ENCODE results near the gene CD59.
"Not testable (repeated sequence)": the region's sequence is repeated elsewhere in the genome, so short reads cannot be mapped to it uniquely, and the experiment has no call there.

The CD59 gene

DNA sequence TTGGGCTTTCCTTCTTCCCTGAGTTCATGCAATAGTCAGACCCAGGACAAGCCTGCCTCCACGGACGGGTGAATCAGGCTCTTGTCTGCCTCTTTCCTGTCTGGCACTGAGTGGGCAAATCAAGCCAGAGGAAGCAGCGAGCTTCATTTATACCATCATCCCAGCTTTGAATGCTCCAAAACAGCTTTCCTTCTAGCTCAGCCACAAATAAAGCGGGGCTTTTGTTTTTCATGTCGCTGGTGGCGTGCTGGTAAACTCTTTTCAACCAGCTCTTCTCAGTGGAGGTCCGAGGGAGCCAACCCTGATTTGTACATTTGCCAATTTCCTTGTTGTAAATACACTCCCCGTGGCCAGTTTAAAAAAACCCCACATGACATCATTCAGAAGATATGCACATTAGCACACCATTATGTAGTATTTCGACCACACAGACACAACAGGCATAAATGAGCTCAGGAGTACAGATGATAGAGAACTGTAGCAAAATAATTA lies 44.2 kb downstream of the CD59 start:
- no peak for DNase-seq

DNA sequence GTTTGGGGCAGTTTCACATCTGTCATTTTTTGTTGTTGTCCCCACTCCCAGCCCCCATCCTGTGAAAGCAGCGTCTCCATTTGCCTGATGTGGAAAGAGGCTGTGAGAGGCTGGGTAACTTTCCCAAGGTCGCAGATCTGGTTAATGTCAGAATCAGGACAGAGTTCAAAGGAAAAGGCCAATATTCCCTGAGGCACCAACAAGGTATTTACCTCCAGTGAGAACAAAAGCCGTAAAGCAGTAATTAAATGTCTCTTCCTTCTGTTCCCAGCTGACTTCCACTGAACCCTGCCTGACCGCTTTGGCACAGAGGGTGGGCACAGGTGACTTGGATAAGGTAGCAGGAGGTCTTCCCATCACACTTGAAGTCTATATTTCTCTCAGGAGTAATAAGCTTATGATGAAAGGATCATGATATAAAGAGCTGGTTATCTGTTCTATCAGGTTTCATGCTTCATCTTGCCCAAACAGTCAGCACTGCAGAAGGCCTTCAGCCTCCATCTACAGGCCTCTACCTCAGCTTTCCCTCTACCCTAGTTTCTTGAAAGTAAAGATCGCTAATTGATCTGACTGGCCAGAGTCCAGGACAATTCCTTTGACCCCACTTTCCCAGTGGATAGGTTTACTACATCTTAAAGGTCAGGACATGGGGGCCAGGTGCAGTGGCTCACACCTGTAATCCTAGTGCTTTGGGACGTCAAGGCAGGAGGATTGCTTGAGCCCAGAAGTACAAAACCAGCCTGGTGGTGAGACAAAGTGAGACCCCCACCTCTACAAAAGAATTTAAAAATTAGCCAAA lies 45.0 kb downstream of the CD59 start:
- DNase-seq = no peak

DNA sequence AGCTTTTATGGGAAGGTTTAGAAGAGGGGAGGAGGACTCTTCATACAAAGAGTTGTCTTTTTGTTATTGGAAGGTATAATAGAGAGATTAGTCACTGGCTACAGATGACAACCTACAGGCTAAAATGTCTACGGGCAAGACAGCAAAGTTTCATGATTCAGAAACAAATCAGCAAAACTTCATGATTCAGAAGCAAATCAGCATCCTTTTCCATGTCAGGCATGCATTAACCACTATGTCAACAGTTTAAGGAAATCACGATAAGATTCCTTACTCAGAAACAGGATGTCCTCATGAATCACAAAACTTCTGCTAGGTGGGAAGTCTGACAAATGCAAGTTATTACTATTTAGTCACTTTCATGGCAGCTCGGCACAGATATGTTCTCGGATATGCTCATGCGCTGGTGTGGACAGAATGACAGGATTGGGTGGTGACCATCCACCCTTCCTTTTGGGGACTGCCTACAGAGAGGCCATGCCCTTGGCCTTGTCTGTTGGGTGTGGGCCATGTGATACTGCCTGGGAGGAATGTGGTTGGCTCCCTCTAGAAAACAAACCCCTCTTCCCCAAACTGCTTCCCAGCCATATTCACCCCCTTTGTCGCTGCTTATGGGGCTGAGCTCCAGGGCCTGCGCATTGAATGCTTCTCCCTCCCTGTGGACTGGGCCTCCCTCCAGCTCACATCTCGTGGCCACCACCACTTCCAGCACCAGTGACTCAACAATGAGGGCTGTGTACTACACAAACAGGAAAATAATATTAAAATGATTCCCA lies 45.7 kb downstream of the CD59 start:
- no peak for DNase-seq

DNA sequence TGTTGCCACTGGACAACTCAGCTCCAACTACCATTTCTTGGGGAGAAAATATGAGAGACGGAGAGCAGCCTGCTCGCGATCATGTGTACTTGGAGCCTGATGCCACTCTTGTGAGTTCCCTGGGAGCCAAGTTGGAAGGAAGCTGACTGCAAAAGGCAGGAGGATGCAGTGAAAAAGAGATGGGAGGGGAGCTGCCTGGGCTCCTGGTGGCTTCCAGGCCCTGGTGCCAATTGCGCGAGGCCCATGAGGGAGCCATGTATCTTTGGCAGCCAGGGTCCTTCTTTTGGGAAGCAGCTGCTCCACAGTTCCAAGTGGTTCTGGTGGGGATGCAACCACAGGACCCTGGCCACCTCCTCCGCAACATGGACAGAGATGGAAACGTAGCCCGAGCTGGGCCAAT lies 46.7 kb downstream of the CD59 start:
- no peak for DNase-seq

DNA sequence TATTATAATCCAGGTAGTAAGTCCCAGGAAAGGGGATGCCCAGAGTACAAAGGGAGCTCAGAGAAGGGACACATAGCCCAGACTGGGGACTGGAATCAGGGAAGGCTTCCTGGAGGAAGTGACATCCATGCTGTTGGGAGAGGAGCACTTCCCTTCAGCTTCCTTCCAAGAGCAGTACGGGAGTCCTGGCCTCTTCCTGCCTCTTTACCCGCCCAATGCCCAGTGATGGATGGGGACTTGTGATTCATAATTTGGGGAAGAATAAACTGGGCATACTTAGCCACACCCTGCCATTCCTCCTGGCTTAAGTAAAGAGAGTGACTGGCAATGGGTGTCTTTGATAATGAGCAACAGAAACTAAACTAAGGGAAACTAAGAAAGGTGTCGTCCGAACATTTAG lies 47.1 kb downstream of the CD59 start:
- DNase-seq = no peak

DNA sequence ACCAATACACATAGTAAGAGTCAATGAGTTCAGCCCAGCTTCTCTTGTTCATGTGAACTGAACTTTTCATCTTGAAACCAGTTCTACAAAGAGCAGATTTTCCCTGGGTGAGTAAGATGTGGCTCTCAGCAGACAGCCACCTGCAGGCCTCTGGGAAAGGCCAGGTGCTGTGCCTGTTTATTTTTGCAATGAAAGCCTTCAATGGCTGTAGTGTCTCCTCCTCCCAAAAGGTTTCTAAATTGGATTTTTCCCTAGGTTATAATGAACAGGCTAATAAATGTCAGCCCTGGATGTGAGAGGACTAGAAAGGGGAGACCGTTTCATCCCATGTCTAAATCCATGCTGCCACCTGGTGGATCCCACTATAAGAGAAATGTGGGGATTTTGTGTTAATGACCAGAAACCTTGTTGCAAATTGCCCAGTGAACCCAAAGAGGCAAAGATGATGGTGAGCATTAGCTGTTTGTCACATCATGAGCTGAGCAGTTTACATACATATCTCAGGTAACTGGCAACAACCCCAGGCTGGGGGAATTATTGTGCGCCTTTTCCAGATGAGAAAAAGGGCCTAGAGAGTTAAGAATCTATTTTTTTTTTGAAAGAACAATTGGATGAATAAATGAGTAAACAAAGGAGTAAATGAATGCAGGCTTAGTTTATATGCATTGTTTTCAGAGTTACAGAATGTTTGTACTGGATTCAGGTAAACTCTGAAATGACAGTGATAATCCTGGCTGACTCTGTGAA lies 48.3 kb downstream of the CD59 start:
- no peak for DNase-seq

DNA sequence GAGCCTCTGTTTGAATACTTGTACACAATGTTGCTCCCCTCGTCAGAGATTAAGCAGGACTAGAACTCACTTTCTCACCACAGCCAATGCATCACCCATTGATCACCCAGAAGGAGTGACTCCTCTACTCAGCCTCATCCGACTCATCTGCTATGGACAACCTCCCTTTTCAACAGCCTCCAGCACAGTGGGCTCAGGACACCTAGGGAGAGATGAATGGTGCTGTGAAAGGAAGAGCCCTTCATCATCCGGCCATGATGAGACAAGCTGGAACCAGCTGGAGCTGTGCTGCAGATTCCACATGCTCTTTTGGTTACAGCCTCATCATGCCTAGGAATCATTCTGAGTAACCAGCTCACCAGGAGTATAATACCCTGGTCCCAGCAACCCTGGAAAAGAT lies 51.1 kb downstream of the CD59 start:
- DNase-seq = no peak

DNA sequence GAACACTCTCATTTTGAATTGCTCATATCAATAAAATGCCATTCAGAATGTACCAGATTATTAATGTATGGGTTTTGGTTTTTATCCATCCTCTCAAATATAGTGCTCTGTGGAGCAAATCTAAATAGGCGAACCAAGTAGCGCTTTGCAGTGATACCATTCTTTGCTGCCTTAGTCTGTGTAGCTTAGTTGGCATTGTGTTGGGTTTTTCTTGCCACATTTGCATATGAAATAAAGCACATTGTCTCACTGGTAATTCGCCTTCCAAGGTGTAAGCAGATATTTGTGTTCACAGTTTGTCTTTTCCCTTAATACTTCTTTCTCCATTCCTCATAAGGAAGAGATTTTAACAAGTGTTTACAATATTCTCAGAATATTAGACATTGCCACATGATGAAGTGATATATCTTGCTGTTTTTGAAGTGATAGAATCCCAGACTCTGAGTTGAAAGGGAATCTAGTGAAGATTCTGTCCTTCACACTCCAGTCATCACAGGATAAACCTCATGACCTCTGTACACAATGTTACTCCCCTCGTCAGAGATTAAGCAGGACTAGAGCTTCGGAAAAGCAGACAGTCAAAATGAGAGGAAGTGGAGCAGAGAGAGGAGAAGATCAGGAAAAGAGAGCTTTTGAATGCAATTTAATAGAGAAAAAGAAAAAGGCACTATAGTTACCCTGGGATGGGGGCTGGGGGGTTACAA lies 52.1 kb downstream of the CD59 start:
- no peak for DNase-seq

DNA sequence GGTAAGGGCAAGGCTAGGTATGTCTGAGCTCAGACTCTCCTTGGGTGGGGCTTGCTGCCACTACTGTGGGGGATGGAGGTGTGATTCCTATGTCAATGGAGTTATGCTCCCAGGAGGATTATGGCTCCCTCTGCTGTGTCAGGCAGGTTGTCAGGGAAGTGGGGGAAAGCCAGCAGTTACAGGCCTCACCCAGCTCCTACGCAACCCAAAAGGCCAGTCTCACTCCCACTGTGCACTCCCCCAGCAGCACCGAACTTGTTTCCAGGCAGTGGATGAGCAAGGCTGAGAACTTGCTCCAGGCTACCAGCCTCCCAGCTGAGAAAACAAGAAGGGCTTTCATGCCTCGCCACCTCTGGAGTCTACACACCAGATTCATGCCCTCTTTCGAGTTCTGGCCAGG lies 53.8 kb downstream of the CD59 start:
- DNase-seq = no peak

DNA sequence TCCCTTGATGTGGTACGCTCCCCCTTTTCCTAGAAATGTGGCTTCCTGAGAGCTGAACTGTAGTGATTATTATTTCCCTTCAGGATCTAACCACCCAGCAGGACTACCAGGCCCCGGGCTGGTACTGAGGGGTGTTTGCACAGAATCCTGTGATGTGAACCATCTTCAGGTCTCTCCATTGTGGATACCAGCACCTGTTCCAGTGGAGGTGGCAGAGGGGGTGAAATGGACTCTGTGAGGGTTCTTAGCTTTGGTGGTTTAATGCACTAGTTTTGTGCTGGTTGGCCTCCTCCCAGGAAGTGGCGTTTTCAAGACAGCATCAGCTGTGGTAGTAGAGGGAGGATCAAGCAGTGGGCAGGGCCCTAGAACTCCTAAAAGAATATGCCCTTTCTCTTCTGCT lies 54.2 kb downstream of the CD59 start:
- no peak for DNase-seq

DNA sequence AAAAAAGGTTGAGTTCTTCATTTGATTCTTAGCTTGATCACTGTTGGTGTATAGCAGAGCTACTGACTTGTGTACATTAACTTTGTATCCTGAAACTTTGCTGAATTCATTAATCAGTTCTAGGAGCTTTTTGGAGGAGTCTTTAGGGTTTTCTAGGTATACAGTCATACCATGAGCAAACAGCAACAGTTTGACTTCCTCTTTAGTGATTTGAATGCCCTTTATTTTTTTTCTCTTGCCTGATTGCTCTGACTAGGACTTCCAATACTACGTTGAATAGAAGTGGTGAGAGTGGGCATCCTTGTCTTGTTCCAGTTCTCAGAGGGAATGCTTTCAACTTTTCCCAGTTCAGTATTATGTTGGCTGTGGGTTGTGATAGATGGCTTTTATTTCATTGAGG lies 57.6 kb downstream of the CD59 start:
- not testable (repeated sequence) for DNase-seq

DNA sequence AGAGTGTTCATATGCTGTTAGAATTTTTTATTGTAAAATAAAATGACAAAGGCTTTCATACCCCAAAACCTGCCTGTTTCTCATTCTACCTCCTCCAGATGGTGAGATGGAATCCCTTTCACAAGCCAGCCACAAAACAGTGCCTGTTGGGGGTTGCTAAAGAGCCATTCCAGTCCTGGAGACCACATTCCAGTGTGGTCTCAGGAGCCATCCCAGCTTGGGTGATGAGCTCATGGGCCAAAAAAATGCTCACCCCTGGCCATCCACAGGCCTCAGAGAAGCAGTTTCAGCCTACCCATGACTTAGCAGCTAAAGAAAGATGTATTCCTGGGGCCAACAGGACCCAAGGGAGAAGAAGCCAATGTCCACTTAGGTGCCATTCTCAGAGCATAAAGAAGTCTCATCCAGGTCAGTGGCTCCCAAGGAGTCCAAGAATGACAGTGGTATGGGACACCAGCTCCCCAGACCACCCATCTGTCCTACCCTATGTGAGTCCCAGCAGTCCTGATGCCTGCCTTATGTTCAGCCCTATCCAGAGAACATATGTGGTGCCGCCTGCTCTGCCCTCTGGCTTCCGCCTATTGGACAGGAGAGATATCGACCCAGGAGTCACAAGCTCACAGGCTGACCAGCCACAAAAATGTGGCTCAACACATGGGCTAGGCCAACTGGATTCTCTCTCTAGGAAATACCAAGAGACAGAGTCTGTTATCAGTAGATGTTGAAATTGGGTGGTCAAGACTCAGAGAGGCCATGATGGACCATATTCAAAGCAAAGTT lies 62.0 kb downstream of the CD59 start:
- no peak for DNase-seq

DNA sequence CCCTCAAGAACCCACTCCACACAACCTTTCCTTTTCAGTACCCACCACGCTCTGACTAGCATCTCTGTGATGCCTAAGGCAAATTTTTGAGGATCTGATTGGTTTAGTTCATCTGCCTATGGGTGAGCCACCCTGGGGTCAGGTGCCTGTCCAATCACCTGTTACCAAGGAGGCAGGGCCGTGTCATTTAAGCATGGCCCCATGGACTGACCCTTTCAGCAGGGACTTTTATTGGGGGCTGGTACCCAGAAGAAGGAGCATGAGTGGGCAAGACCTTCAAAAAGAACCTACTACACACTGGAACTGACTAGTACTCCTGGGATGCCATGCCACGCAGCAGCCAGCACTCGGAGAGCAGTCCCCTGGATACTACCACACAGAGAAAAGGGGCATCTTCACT lies 64.0 kb downstream of the CD59 start:
- DNase-seq = no peak

DNA sequence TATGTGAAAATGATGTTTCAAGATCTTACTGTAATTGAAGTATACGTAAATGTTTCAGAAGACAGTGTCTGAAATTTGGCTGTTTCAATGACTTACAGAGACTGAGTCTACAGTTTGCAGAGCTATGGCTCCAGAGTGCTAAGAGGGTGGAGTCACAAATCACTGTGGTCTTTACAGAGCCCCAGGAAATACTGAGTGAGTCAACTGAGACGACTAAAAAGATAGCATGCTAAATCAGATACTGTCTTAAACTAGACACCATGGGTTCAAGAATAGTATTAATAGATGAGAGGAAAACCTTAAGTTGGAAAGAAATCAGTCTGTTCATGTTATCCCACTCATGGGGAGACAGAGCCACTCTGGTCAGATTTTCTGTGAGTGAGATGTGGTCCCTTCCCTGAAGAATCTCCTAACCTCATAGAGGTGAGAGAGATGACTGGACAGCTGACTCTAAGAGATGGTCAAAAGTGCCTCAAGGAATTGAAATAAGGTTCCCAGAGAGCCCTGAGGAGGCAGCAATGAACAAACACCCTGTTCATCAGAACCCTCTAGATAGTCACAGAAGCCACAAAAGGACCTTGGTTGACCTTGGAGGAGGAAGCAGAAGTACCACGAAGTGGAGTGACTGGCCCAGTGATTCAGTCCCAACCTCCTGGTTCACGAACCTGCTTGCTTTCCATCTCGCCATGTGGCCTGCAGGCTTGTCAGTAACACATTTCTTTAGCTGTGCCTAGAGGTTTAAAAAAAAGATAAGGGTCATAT lies 65.8 kb downstream of the CD59 start:
- DNase-seq = no peak

DNA sequence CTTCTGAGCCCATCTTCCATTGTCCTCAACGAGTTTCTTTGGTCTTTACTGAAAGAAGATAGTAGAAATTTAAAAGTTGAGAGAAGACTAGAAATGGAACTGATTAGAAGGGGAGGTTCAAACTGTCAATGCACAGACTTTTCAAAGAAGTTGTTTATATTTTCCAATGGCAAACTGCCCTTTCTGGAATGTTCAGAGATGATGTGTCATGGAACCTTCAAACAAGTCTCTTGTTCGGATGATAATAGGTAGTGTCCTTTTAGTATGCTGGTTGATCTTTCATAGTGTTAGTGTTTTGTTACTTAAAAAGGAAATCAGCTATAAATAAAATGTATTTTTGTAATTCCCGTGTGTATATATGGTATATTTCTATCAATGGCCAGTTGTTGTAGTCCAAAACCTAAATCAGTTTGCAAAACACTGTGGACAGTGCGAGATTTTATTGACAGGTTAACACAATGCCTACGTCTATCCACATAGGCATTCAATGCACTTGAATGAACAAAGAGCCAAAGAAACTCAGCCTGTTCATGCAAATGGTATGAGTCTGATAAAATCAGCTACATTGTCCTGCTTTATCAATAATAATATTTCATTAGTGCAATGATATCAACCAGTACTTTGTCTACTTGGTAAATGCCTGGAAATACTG lies 66.5 kb downstream of the CD59 start:
- DNase-seq = no peak

DNA sequence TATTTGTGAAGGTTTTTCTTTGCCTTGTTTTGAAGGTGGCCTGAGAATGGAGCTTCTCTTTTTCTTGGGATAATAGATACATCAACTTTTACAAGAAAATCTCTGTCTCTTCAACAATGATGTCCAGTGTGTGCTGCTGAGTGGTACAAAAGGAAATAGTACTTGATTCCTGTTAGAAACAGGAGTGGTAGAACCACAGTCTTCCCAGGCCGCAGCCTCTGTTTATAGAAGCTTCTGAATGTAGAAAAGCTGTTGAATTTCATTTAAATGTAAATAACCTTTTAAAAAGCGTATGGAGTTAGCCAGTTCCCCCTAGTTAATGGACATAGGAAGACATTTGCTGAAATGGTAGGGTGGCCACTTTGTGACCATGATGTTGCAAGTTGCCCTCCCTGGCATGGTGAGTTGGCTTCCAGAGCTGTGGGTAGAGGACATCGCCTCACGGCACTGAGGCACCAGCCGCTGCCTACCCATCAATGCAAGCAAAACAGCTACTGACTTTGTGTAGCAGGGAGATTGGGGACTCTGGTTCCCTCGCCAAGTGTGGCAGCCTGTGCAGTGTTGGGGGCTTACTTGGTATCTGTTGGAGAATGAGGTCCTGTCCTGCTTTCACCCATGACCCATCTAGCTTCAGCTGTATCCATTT lies 67.1 kb downstream of the CD59 start:
- no peak for DNase-seq

DNA sequence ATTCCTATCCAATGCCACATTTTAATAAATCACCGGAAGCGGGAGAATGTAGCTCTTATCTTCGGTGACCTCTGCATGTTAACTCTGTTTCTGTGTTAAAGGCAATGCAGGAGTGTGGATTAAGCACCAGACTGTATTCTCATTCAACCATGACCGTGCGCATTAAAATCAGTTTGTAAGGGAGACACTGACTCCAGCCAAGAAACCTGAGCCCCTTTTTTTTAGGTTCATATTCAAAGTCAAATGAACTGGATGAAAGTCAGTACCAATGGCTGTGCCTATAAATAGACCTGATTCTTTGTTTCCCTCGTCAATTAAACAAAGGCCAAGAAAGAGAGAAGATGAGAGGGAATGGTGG lies 67.8 kb downstream of the CD59 start:
- no peak for DNase-seq

DNA sequence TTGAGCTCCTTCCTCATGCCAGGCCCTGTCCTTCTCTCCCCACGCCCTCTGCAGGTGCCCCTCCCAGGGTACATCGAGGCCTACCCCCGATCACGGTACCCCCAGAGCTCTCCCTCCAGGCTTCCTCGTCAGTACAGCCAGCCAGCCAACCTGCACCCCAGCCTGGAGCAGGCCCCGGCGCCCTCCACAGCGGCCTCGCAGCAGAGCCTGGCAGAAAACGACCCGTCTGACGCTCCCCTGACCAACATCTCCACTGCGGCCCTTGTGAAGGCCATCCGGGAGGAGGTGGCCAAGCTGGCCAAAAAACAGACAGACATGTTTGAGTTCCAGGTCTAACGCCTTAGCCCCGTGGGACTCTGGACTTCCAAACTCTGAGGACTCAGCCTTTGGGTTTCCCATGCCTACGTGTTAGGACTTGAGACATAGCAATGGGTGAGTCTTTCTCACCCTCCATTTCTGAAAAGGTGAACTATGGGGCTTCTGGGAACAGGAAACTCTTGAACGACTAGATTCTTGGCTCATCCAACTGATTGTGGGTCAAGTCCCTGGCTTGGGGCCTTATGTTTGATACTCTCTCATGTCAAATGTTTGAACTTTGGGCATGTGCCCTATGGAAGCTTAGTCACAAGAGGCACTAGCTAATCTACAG lies 68.3 kb downstream of the CD59 start:
- DNase-seq = no peak

DNA sequence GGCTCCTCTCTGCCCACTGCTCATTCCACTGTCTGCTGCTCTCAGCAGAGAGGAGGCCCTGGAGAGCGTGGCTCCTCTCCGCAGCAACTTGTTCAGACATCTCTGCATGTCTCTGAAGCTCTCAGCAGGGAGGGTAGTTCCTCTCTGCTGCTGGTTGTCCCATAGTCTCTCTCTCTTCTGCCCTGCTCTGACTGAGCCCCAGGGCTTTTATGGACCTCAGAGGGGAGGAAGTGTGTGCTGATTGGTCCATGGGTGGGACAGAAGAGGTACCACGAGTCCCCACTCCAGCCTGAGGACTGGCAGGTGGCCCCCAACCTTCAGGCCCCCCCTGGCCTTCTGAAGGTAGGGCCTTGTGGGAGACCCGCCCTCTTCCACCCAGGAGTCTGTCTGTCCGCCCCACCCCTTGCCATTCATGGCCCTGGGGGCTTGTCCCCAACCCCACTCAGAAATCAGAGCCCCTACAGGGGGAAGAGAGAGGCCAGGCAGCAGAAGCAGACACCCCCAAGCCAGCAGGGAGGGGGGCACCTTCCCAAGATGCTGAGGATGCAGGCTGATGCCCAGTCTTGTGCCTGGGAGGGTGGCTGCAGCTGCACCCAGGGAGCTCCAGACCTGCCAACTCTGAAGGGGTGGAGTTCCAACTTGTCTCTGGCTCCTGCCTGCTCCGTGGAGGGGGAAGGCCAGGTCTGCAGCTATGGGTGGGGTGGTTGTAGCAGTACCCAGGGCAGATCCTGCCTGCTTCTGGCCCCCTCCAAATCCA lies 70.7 kb downstream of the CD59 start:
- DNase-seq = no peak
